Stimulated activated CD8-positive, alpha-beta memory T cell treated with anti-CD3 and anti-CD28 coated beads, Interleukin-15, amount 100 ng/mL, for 48 hours (primary cell): Measurements from ENCODE around the gene FRMD4A.
"Not testable (repeated sequence)": the region's sequence is repeated elsewhere in the genome, so short reads cannot be mapped to it uniquely, and the experiment has no call there.

Source experiments
- DNase-seq, 2 donors: peaks; one replicate each; pipeline ENCODE4 v3.0.0-alpha.2; 2020; ENCODE audit warnings: low read depth in 2 of 2

The FRMD4A gene

GRCh38 chr10:13851906-13852305, 478.8 kb downstream of the FRMD4A start:
- DNase-seq: no peak

GRCh38 chr10:13848520-13849445, 481.9 kb downstream of the FRMD4A start:
- DNase-seq: no peak

GRCh38 chr10:13847201-13847631, 483.5 kb downstream of the FRMD4A start:
- no peak for DNase-seq

DNA sequence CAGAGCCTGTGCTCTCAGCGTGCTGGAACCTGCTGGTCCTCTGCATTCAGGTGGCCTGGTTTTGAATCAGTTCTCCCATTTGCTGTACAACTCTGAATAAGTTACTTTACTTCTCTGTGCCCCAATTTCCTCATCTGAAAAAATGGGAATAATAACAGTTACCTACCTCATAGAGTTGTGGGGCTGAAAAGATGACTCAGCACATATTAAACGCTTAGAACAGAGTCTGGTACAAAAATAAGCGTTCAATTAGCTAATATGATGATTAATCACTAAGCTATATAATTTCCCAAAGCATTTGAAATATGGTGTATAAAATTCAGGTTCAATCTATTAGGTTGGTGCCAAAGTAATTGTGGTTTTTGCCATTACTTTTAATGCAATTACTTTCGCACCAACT, 484.8 kb downstream of the FRMD4A start:
- DNase-seq: no peak

GRCh38 chr10:13844651-13845050, 486.1 kb downstream of the FRMD4A start:
- DNase-seq: no peak

DNA sequence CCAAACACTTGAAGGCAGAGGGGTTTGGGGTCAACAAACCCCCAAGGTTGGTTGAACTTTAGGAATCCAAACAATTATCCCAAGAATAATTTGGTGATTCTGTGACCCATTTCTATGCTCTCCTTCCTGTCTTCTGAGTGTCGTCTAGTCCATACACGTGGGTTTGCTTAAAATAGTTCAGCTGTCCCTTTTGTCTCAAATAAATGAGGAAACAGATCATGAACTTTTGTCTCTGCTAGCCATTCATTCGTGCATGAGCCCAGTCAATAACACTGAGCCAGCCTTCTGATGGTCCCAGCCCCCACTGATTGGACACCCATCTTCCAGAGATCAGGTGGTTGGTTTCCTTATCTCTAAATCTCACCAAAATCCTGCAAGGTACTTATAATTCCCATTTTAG, 488.6 kb downstream of the FRMD4A start:
- DNase-seq: no peak

GRCh38 chr10:13840036-13840435, 490.7 kb downstream of the FRMD4A start:
- DNase-seq: no peak

GRCh38 chr10:13839430-13839990, 491.2 kb downstream of the FRMD4A start:
- DNase-seq: no peak

DNA sequence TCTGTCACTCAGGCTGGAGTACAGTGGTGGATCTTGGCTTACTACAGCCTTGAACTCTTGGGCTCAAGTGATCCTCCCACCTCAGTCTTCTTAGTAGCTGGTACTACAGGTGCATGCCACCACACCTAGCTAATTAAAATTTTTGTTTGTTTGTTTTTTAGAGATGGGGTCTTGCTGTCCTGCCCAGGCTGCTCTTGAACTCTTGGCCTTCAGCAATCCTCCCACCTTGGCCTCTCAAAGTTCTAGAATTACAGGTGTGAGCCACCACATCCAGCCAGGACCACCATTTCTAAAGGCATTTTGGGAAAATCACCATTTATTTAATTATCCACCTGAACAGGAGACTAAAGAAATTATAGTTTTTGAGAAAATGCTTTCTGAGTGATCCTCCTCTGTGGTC, 491.7 kb downstream of the FRMD4A start:
- no peak for DNase-seq

DNA sequence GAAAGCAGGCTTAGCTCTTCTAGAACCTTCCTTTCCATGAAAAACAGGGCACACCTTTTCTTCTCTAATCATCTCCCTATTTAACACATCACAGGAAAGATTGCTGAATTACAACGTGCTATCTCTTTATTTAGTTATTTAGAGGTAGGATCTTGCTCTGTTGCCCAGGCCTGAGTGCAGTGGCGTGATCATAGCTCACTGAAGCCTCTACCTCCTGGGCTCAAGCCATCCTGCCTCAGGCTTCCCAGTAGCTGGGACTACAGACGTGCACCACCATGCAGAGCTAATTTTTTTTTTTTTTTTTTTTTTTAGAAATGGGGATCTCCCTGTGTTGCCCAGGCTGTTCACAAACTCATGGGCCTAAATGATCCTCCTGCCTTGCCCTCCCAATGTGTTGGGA, 492.8 kb downstream of the FRMD4A start:
- no peak for DNase-seq

GRCh38 chr10:13834581-13835286, 496.0 kb downstream of the FRMD4A start:
- no peak for DNase-seq

- DNase-seq: no peak
Measured at GRCh38 chr10:13831711-13832141, 499.0 kb downstream of the FRMD4A start.

DNA sequence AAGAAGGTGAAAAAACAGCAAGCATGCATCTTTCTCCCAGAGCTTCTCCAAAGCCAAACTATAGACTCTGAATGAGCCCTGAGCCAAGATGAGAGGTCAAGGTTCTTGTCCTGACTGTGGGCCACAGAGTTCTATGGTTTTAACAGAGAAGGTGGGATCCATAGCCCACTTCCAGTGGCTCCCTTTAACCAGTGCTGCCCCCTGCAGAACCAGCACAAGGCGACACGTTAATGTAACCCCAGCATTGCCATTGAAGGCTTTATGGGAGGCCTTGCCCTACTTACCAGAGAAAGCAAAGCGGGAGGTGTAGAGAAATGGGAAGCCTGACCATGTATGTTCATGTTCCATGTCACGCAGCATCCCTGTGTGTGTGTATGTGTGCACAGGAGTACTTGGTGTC, 500.3 kb downstream of the FRMD4A start:
- DNase-seq: no peak

GRCh38 chr10:13829790-13830189, 500.9 kb downstream of the FRMD4A start:
- no peak for DNase-seq

DNA sequence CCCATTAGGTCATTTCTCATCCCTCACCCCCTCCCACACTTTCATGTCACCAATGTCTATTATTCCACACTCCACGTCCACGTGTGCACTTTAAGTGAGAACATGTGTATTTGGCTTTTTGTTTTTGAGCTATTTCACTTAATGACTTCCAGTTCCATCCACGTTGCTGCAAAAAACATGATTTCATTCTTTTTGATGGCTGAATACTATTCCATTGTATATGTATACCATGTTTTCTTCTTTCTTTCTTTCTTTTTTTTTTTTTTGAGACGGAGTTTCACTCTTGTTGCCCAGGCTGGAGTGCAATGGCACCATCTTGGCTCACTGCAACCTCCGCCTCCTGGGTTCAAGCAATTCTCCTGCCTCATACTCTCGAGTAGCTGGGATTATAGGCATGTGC, 502.4 kb downstream of the FRMD4A start:
- DNase-seq: not testable (repeated sequence)

- no peak for DNase-seq
Measured at GRCh38 chr10:13827076-13827797, 503.5 kb downstream of the FRMD4A start.

DNA sequence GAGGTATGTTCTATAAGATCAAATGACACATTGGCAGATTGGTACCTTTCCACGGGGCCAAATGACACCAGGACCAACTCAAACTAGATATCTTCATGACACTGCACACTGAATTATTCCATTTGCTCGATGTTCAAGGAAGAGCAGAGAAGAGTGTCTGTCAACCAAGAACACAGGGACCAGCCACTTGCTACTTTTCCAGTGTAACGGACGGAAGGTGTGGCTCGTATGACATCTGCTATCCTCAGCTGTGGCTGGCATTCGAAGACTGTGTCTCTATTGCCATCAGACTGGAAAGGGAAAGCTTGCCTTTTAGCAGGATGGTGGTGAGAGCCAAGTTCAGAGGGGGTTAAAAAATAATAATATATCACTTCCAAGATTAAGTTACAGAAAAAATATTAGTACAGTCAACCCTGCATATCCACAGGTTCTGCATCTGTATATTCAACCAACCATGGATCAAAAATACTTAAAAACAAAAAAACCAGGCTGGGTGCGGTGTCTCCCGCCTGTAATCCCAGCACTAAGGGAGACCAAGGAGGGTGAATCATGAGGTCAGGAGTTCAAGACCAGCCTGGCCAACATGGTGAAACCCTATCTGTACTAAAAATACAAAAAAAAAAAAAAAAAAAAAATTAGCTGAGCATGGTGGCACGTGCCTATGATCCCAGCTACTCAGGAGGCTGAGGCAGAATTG, 506.9 kb downstream of the FRMD4A start:
- no peak for DNase-seq

DNA sequence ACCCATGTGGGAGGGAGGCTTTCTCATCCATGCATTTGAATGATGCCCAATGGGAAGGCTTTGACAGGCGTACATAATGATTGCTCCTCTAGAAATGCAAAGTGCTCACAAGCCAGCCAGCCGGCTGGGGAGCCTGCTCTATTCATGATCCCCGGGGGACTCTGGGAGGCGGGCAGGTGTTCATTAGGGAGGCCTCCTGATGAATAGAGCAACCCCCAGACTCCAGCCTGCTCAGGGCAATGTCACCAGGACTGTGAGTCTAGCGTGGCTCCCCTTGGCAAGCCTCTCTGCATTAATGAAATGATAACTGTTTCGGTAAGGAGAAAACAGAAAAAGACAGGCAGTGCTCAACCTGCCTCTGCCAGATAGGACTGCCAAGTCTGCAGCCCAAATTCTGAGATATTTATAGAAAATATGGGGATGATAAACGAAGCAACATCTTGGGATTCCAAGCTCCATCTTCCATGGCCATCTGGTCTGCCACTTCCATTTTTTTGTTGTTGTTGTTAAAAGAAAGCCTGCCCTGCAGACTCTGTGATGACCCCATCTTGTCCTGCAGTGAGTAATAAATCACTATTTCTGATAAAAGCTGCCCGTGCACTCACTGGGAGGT, 507.5 kb downstream of the FRMD4A start:
- no peak for DNase-seq

- DNase-seq: no peak
Measured at GRCh38 chr10:13822490-13822889, 508.2 kb downstream of the FRMD4A start.

DNA sequence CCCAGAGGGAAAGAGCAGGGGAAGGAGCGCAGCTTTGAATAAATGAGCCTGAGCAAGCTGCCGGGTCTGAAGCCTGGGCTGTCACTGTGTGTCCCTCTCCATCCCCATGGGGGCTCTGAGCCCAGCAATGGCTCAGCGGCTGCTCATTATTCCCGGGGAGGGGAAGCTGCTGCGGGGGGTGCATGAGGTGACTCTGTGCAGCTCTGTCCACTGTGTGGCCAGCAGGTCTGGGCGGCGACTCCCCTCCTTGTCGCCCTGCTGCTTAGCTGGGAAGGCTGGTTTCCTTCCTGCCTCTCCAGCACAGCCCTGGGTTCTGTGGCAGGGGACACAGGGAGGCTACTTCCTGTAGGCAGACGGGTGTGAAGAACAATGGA, 509.8 kb downstream of the FRMD4A start:
- no peak for DNase-seq
